GM12878 (cell line): ENCODE data around the gene EMSY. TPM values are rescaled to one million over a fixed set of nuclear protein-coding genes. Genes with fewer than 3 reads are reported as not detected.

ENCODE experiments used
- CREB1 ChIP-seq: IDR thresholded peaks from 2 replicates; pipeline ENCODE4 v1.6.1; 2012; ENCODE audit warnings: low read depth, mild to moderate bottlenecking, inconsistent platforms
- LARP7 ChIP-seq: fragments of 450-650 bp; IDR thresholded peaks from 2 replicates; pipeline ENCODE4 v1.6.1; 2017; ENCODE audit warnings: mild to moderate bottlenecking
- MTA2 ChIP-seq: fragments of 450-650 bp; IDR thresholded peaks from 2 replicates; pipeline ENCODE4 v1.6.1; 2016; ENCODE audit warnings: low read depth, mild to moderate bottlenecking, moderate library complexity
- NFYB ChIP-seq: IDR thresholded peaks from 2 replicates; pipeline ENCODE4 v1.6.1; 2011; ENCODE audit warnings: low read depth, mild to moderate bottlenecking, low read length, improper control_type of control experiment, moderate library complexity; ENCODE audit not compliant: insufficient read depth
- SMARCA5 ChIP-seq: fragments of 450-650 bp; IDR thresholded peaks from 2 replicates; pipeline ENCODE4 v1.6.1; 2017; ENCODE audit warnings: mild to moderate bottlenecking
- ZSCAN29 ChIP-seq: fragments of 450-650 bp; IDR thresholded peaks from 2 replicates; pipeline ENCODE4 v1.6.1; 2017; ENCODE audit warnings: mild to moderate bottlenecking, moderate library complexity
- polyA plus RNA-seq, 11 experiments: library from polyadenylated mRNA; depleted of rRNA in 4 of 11; unstranded in 6 of 11; stranded (reverse) in 5 of 11; fragments of >200 nt; fragmentation: Nextera tagmentation in 4 of 11; fragmentation: Illumina TruSeq in 1 of 11; extraction: Ambion mirVana in 4 of 11; extraction: Trizol in 1 of 11; gene quantifications; 1 replicate in 1 of 11; 2 replicates in 10 of 11; pipeline versions ENCODE4 v1.2.1 to v1.2.3, GENCODE V29; 2011 to 2016; ENCODE audit warnings: inconsistent platforms in 2 of 11, missing spikeins in 2 of 11, low read depth in 1 of 11
- total RNA-seq, 4 experiments: library from RNA; depleted of rRNA in 3 of 4; stranded (reverse); fragments of >200 nt in 3 of 4; fragmentation: Illumina TruSeq in 1 of 4; extraction: Trizol in 1 of 4; gene quantifications; 2 replicates each; pipeline versions ENCODE4 v1.2.1 to v1.2.3, GENCODE V29; 2013 to 2021
- TF ChIP-seq, protein P1 (sequence below): fragments of 450-650 bp; formaldehyde crosslinking; IDR thresholded peaks from 2 replicates; pipeline ENCODE4 v1.5.0; 2022; ENCODE audit warnings: mild to moderate bottlenecking, missing genetic modification characterization
- TF ChIP-seq, protein P2 (sequence below): IDR thresholded peaks from 2 replicates; pipeline ENCODE4 v1.6.1; 2011; ENCODE audit warnings: low read depth, mild to moderate bottlenecking, low read length, moderate library complexity, borderline replicate concordance; ENCODE audit errors: extremely low read depth
- TF ChIP-seq, protein P3 (sequence below): fragments of 450-650 bp; IDR thresholded peaks from 2 replicates; pipeline ENCODE4 v1.6.1; 2018; ENCODE audit warnings: borderline replicate concordance, mild to moderate bottlenecking; ENCODE audit not compliant: partially characterized antibody
- TF ChIP-seq, protein P4 (sequence below): fragments of 450-650 bp; IDR thresholded peaks from 2 replicates; pipeline ENCODE4 v1.6.1; 2014; ENCODE audit warnings: mild to moderate bottlenecking

The EMSY gene
- total and polyA plus RNA-seq, 10 of the 15 experiments (the other 5 are each of a cell fraction or from before 2014, with no cell fraction given): 9.3 to 26.9 (median 13.0) TPM

DNA sequence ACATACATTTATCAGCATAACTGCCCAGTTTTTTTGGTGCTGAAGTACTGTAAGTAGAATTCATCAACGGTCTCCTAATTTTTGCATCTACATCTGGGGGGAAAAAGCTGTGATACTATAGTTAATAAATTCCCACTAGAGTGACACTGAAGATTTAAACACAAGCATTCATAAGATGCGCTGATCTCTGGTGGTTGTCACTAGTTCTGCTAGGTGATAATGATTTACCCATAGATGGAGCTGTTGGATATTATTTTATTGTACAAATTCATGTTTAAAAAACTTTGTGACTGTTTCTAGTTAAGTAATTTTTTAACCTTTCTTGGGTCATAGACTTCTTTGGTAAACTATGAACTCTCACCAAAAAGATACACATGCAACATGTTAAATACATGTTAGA lies 106.6 kb downstream of the EMSY start (continued):
- TF ChIP-seq, protein P1, sequence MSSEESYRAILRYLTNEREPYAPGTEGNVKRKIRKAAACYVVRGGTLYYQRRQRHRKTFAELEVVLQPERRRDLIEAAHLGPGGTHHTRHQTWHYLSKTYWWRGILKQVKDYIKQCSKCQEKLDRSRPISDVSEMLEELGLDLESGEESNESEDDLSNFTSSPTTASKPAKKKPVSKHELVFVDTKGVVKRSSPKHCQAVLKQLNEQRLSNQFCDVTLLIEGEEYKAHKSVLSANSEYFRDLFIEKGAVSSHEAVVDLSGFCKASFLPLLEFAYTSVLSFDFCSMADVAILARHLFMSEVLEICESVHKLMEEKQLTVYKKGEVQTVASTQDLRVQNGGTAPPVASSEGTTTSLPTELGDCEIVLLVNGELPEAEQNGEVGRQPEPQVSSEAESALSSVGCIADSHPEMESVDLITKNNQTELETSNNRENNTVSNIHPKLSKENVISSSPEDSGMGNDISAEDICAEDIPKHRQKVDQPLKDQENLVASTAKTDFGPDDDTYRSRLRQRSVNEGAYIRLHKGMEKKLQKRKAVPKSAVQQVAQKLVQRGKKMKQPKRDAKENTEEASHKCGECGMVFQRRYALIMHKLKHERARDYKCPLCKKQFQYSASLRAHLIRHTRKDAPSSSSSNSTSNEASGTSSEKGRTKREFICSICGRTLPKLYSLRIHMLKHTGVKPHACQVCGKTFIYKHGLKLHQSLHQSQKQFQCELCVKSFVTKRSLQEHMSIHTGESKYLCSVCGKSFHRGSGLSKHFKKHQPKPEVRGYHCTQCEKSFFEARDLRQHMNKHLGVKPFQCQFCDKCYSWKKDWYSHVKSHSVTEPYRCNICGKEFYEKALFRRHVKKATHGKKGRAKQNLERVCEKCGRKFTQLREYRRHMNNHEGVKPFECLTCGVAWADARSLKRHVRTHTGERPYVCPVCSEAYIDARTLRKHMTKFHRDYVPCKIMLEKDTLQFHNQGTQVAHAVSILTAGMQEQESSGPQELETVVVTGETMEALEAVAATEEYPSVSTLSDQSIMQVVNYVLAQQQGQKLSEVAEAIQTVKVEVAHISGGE: no peak
- TF ChIP-seq NFYB (no peak), CREB1 (no peak), ZSCAN29 (no peak), LARP7 (no peak), MTA2 (no peak), SMARCA5 (no peak)
- TF ChIP-seq, protein P2, sequence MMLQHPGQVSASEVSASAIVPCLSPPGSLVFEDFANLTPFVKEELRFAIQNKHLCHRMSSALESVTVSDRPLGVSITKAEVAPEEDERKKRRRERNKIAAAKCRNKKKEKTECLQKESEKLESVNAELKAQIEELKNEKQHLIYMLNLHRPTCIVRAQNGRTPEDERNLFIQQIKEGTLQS: no peak
- TF ChIP-seq, protein P3, sequence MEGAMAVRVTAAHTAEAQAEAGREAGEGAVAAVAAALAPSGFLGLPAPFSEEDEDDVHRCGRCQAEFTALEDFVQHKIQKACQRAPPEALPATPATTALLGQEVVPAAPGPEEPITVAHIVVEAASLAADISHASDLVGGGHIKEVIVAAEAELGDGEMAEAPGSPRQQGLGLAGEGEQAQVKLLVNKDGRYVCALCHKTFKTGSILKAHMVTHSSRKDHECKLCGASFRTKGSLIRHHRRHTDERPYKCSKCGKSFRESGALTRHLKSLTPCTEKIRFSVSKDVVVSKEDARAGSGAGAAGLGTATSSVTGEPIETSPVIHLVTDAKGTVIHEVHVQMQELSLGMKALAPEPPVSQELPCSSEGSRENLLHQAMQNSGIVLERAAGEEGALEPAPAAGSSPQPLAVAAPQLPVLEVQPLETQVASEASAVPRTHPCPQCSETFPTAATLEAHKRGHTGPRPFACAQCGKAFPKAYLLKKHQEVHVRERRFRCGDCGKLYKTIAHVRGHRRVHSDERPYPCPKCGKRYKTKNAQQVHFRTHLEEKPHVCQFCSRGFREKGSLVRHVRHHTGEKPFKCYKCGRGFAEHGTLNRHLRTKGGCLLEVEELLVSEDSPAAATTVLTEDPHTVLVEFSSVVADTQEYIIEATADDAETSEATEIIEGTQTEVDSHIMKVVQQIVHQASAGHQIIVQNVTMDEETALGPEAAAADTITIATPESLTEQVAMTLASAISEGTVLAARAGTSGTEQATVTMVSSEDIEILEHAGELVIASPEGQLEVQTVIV: no peak
- TF ChIP-seq, protein P4, sequence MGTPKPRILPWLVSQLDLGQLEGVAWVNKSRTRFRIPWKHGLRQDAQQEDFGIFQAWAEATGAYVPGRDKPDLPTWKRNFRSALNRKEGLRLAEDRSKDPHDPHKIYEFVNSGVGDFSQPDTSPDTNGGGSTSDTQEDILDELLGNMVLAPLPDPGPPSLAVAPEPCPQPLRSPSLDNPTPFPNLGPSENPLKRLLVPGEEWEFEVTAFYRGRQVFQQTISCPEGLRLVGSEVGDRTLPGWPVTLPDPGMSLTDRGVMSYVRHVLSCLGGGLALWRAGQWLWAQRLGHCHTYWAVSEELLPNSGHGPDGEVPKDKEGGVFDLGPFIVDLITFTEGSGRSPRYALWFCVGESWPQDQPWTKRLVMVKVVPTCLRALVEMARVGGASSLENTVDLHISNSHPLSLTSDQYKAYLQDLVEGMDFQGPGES: no peak
- TF ChIP-seq, all 136 proteins: peak for 0
